ENCODE data around the gene ICAM1. TPM values are rescaled to one million over a fixed set of nuclear protein-coding genes. Genes with fewer than 3 reads are reported as not detected.

ICAM1 gene
- total and polyA plus RNA-seq, 10 of the 15 experiments (the other 5 are each of a cell fraction or from before 2014, with no cell fraction given) = 7.6 to 115 (median 60.2) TPM

GRCh38 chr19:10230173-10230860, 40.6 kb upstream of the ICAM1 start (continued):
- TF ChIP-seq TBL1XR1 (IDR thresholded peaks at IDR 0.05; ENCODE audit: low read depth, low read length) = no peak
- no peak for TF ChIP-seq NRF1 (conservative IDR thresholded peaks at IDR 0.05; ENCODE audit: low read depth, low read length)
- TF ChIP-seq MLLT1 (IDR thresholded peaks at IDR 0.05) = peak; percentile 82
- TF ChIP-seq ZSCAN29 (IDR thresholded peaks at IDR 0.05) = no peak
- TF ChIP-seq HSF1 (IDR thresholded peaks at IDR 0.05; ENCODE audit: low read depth, low read length) = no peak
- no peak for TF ChIP-seq MEF2A (IDR thresholded peaks at IDR 0.05; ENCODE audit: insufficient read depth, low read depth, low read length)
- no peak for TF ChIP-seq E2F8 (IDR thresholded peaks at IDR 0.05; ENCODE audit: low read depth, partially characterized antibody)

Data from GM12878 (cell line).